ENCODE data around the gene KLHL11. TPM values are rescaled to one million over a fixed set of nuclear protein-coding genes. Genes with fewer than 3 reads are reported as not detected.

KLHL11 gene
- total and polyA plus RNA-seq, 10 donors: 0.17 to 25.2 (median 11.0) TPM

DNA sequence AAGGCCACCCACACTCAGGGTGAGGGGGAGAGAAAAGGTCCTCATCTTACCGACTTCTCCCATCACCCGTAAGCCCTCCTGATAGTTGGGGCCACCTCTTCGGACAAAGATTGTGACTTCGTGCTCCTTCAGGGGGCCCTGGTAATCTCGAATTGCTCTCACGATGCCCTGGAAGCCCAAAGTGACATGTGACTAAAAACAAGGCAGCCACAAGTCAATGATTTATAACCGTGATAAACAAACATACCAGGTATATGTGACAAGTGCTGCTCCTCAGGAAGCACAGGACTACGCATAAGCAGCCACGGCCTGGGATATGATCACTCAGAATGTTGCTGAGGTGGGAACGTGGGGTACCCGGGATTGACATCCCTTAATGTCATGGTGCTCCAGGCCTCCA, 36.4 kb upstream of the KLHL11 start:
- Histone ChIP-seq H3K36me3 (peaks cover 3 to 100% (median 93%) of the 10 kb centered on the region in 6 donors), H3K9me3 (no peaks in the 10 kb centered on the region), H3K4me1 (peaks cover 0 to 9% (median 3%) of the 10 kb centered on the region in 6 donors), H3K27me3 (replicated peaks in 1 of 7) (no peaks in the 10 kb centered on the region), H3K4me3 (no peak overlapping the region), H3K27ac (no peak overlapping the region)
- no peak for DNase-seq
- intact Hi-C loops (cut with DNase I; ENCODE audit: low total_unique reads): no loop called here
- WGBS, 5 donors: 85 to 96% (median 87%) methylated on average over 8 to 11 of the region's 11 CpGs
- no peak for TF ChIP-seq POLR2AphosphoS5 (IDR thresholded peaks at IDR 0.05)
- TF ChIP-seq, protein P1, sequence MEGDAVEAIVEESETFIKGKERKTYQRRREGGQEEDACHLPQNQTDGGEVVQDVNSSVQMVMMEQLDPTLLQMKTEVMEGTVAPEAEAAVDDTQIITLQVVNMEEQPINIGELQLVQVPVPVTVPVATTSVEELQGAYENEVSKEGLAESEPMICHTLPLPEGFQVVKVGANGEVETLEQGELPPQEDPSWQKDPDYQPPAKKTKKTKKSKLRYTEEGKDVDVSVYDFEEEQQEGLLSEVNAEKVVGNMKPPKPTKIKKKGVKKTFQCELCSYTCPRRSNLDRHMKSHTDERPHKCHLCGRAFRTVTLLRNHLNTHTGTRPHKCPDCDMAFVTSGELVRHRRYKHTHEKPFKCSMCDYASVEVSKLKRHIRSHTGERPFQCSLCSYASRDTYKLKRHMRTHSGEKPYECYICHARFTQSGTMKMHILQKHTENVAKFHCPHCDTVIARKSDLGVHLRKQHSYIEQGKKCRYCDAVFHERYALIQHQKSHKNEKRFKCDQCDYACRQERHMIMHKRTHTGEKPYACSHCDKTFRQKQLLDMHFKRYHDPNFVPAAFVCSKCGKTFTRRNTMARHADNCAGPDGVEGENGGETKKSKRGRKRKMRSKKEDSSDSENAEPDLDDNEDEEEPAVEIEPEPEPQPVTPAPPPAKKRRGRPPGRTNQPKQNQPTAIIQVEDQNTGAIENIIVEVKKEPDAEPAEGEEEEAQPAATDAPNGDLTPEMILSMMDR (IDR thresholded peaks at IDR 0.05 in 8 of 11, conservative IDR thresholded peaks at IDR 0.05 in 3 of 11): no peak
- no peak for TF ChIP-seq POLR2A (IDR thresholded peaks at IDR 0.05)

DNA sequence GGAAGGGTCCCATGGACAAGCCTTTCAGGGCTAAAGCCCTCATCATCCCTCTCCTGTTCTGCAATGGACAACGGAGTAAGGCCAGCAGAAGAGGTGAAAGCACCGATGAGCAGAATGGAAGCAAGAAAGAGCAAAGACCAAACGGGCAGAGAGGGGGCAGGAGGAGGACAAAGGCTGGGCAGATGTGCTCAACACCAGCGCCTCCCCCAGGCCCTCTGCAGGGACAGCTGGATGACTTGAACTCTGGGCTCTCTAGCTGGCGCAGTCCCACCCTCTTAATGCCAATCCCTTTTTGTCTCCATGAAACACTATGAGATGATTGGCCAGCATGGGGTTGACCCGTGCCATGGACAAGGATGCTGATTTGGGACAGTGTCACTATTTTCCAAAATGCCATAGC, 31.5 kb upstream of the KLHL11 start:
- DNase-seq: no peak
- Histone ChIP-seq H3K27me3 (replicated peaks in 1 of 7) (no peaks in the 10 kb centered on the region), H3K4me1 (peaks cover 0 to 19% (median 0%) of the 10 kb centered on the region in 6 donors), H3K4me3 (no peak overlapping the region), H3K36me3 (peaks cover 3 to 100% (median 94%) of the 10 kb centered on the region in 6 donors), H3K9me3 (no peaks in the 10 kb centered on the region), H3K27ac (no peak overlapping the region)
- TF ChIP-seq POLR2AphosphoS5 (IDR thresholded peaks at IDR 0.05): no peak
- TF ChIP-seq POLR2A (IDR thresholded peaks at IDR 0.05): no peak
- TF ChIP-seq, protein P1 (IDR thresholded peaks at IDR 0.05 in 8 of 11, conservative IDR thresholded peaks at IDR 0.05 in 3 of 11): no peak
- WGBS, 5 donors: 92 to 98% (median 96%) methylated on average over 6 of the region's 6 CpGs
- intact Hi-C loops (cut with DNase I; ENCODE audit: low total_unique reads): no loop called here

DNA sequence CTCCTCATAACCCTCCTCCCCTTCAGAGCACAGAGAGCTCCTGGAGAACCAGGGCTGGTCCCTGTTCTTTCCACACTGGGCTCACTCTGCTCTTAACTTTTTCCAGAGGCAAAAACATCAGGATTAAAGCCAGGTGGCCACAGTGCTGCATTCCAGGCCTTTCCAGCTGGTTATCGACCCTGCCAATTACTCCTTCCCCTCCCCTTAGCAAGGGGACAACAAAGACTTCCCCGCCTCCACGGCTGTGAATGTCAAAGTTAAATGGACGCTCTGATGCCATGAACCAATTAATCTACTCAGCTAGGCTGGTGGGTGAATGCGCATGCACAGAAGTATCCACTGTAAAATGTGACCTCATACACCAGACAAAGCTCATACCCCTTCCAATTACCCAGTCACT, 30.4 kb upstream of the KLHL11 start:
- DNase-seq: no peak
- H3K36me3 ChIP-seq: peaks cover 3 to 100% (median 94%) of the 10 kb centered on the region in 6 donors
- no peaks in the 10 kb centered on the region for H3K9me3 ChIP-seq
- intact Hi-C loops (cut with DNase I; ENCODE audit: low total_unique reads): no loop called here
- 64 to 88% (median 83%) methylated on average over 5 of the region's 5 CpGs for WGBS, 5 donors
- H3K4me3 ChIP-seq: no peak overlapping the region
- TF ChIP-seq, protein P1 (IDR thresholded peaks at IDR 0.05 in 8 of 11, conservative IDR thresholded peaks at IDR 0.05 in 3 of 11): no peak
- no peak for TF ChIP-seq POLR2A (IDR thresholded peaks at IDR 0.05)
- no peak for TF ChIP-seq POLR2AphosphoS5 (IDR thresholded peaks at IDR 0.05)
- peaks cover 0 to 19% (median 0%) of the 10 kb centered on the region in 6 donors for H3K4me1 ChIP-seq
- peak overlapping the region in 1 of 8 donors; percentile 13 for H3K27ac ChIP-seq
- H3K27me3 ChIP-seq (replicated peaks in 1 of 7): no peaks in the 10 kb centered on the region

DNA sequence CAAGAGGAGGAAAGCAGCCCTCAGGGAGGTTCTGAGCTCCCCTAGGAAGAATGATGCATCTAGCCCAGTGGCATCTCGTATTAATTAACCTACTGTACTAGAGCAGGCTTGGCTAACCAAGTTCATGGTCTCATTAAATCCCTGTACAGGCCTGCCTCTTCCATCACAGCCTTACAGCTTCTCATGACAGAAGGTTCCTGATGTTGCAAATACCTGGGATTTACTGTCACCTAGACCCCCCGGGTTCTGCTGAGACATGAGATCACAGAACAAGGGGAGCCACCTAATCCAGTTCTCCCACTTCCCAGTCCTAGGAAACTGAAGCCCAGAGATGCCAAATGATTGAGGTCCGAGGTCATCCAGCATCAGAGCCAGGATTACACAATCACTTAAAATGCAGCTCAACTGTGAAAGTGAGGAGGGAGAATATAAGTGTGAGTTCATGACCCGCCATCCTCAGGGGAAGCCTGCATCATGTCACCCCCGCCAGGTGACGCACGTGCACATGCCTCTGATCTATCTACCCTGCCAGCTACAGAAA, 29.6 kb upstream of the KLHL11 start:
- Histone ChIP-seq H3K27me3 (replicated peaks in 1 of 7) (no peaks in the 10 kb centered on the region), H3K9me3 (no peaks in the 10 kb centered on the region), H3K36me3 (peaks cover 3 to 100% (median 94%) of the 10 kb centered on the region in 6 donors), H3K27ac (peak overlapping the region in 1 of 8 donors; percentile 13), H3K4me1 (peaks cover 0 to 19% (median 0%) of the 10 kb centered on the region in 6 donors), H3K4me3 (no peak overlapping the region)
- DNase-seq: no peak
- TF ChIP-seq POLR2A (IDR thresholded peaks at IDR 0.05): no peak
- TF ChIP-seq, protein P1 (IDR thresholded peaks at IDR 0.05 in 8 of 11, conservative IDR thresholded peaks at IDR 0.05 in 3 of 11): no peak
- peak in 2 of 3 donors; percentile 7 to 35 for TF ChIP-seq POLR2AphosphoS5 (IDR thresholded peaks at IDR 0.05)
- intact Hi-C loops (cut with DNase I; ENCODE audit: low total_unique reads): no loop called here
- WGBS, 5 donors: 56 to 84% (median 67%) methylated on average over 6 to 7 of the region's 7 CpGs

Measured in spleen (tissue), 11 donors.